Rectal smooth muscle tissue (tissue), 1 donor: ENCODE data around the gene CCDC78.

Experiments
- H3K27ac ChIP-seq: one replicate; pipeline ENCODE4 v1.7.0; 2013; ENCODE audit warnings: low read depth, low read length, inconsistent platforms
- H3K27me3 ChIP-seq: one replicate; pipeline ENCODE4 v1.7.0; 2013; ENCODE audit warnings: low read length; ENCODE audit not compliant: control insufficient read depth, insufficient read depth
- H3K36me3 ChIP-seq: one replicate; pipeline ENCODE4 v1.7.0; 2013; ENCODE audit warnings: low read length; ENCODE audit not compliant: control insufficient read depth, insufficient read depth
- H3K4me1 ChIP-seq: one replicate; pipeline ENCODE4 v1.7.0; 2013; ENCODE audit warnings: low read length; ENCODE audit not compliant: control insufficient read depth, insufficient read depth
- H3K4me3 ChIP-seq: one replicate; pipeline ENCODE4 v1.7.0; 2013; ENCODE audit warnings: low read length
- H3K9ac ChIP-seq: one replicate; pipeline ENCODE4 v1.7.0; 2013; ENCODE audit warnings: low read length

CCDC78 gene

GRCh38 chr16:676565-676902 is 49.7 kb downstream of the CCDC78 start:
- Histone ChIP-seq H3K4me3 (peak overlapping the region; percentile 32), H3K4me1 (peaks cover 12% of the 10 kb centered on the region), H3K36me3 (peaks cover 10% of the 10 kb centered on the region), H3K27me3 (no peaks in the 10 kb centered on the region), H3K27ac (no peak overlapping the region), H3K9ac (no peak overlapping the region)

- peak overlapping the region; percentile 48 for H3K4me3 ChIP-seq
- H3K27me3 ChIP-seq, result no peaks in the 10 kb centered on the region
- peaks cover 8% of the 10 kb centered on the region for H3K4me1 ChIP-seq
- H3K9ac ChIP-seq, result no peak overlapping the region
- no peak overlapping the region for H3K27ac ChIP-seq
- H3K36me3 ChIP-seq, result peaks cover 9% of the 10 kb centered on the region
These were observed 50.2 kb downstream of the CCDC78 start for GRCh38 chr16:675884-676564.

- H3K4me3 ChIP-seq, result peak within 1 kb of the TSS; percentile 62
- H3K4me1 ChIP-seq, result peaks cover 4% of the 10 kb centered on the region
- H3K36me3 ChIP-seq, result peaks cover 16% of the 10 kb centered on the region
- no peak within 1 kb of the TSS for H3K9ac ChIP-seq
- H3K27ac ChIP-seq, result no peak within 1 kb of the TSS
- H3K27me3 ChIP-seq, result no peaks in the 10 kb centered on the region
These were observed 51.0 kb downstream of the CCDC78 start, which contains the start of gene RHBDL1 for GRCh38 chr16:674968-675883. Gene RHBDL1, plus strand, starts transcription at chr16:675671. Its CDS starts 120 bp downstream, at chr16:675791.

DNA sequence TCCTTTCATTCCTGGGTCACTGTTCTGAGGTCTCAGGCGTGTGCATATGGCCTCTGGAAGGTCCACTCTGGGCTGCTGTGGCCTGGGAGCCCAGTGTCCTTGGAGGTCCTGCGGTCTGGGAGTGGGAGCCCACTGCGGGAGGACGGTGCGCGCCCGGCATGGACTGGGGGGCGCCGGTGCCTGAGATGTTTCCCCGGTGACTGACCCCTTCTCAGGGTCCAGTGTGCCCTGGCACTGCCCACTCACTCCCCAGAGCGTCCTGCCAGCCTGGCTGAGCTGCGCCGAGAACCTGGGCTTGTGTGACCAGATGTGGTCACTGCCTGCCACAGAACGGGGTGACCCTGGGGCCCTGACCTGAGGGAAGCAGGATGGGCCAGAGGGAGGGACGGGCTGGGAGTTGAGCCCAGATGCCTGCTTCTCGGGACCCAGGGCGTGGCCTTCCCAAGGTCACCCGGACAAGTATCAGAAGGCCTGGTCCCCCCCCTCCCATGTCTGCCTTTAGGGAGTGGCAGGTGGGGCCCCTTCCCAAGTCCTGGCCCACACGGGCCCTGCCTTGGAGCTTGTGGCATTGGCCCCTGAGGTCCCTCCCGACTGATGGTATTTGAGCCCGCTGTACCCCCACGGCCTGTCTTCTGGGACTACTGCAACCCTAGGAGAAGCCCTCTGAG is 51.9 kb downstream of the CCDC78 start:
- no peak overlapping the region for H3K9ac ChIP-seq
- H3K4me1 ChIP-seq, result peaks cover 4% of the 10 kb centered on the region
- H3K27me3 ChIP-seq, result no peaks in the 10 kb centered on the region
- H3K36me3 ChIP-seq, result peaks cover 18% of the 10 kb centered on the region
- H3K27ac ChIP-seq, result no peak overlapping the region
- no peak overlapping the region for H3K4me3 ChIP-seq

DNA sequence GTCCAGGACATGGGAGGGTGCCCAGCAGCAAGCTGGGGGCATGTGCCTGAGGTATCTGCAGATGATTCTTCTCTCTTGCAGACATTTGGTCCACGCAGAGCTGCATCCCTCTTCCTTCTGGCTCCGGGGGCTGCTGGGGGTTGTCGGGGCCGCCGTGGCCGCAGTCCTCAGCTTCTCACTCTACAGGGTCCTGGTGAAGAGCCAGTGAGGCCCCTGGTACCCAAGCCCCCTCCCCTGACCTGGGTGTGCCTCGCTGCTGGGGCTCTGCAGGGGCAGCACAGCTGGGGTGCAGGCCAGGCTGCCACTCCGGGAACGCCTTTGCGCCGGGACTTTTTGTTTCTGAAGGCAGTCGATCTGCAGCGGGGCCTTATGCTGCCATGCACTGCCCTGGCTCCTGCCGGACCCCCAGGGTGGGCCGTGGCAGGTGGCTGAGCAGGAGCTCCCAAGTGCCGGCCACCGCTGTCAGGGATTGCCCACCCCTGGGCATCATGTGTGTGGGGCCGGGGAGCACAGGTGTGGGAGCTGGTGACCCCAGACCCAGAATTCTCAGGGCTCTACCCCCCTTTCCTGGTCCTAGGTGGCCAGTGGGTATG is 52.7 kb downstream of the CCDC78 start:
- Histone ChIP-seq H3K4me3 (no peak overlapping the region), H3K36me3 (peaks cover 20% of the 10 kb centered on the region), H3K27ac (no peak overlapping the region), H3K27me3 (no peaks in the 10 kb centered on the region), H3K4me1 (peaks cover 9% of the 10 kb centered on the region), H3K9ac (no peak overlapping the region)

DNA sequence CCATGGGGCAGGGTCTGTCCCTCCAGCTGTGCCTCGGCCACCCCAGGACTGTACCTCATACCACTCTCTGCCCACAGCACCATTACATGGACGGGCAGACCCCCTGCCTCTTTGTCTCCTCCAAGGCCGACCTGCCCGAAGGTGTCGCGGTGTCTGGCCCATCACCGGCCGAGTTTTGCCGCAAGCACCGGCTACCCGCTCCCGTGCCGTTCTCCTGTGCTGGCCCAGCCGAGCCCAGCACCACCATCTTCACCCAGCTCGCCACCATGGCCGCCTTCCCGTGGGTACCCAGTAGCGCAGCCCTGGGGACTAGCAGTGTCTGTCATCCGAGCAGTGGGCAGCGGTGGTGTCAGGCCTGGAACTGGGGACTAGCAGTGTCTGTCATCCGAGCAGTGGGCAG is 53.4 kb downstream of the CCDC78 start:
- Histone ChIP-seq H3K27me3 (no peaks in the 10 kb centered on the region), H3K9ac (no peak overlapping the region), H3K36me3 (peaks cover 20% of the 10 kb centered on the region), H3K4me3 (no peak overlapping the region), H3K27ac (no peak overlapping the region), H3K4me1 (peaks cover 9% of the 10 kb centered on the region)
